ENCODE data around the gene GALNT14. TPM values are rescaled to one million over a fixed set of nuclear protein-coding genes. Genes with fewer than 3 reads are reported as not detected.

GALNT14 gene
- total and polyA plus RNA-seq, 9 donors, result 0.28 to 9.8 (median 1.6) TPM; not detected in 3

GRCh38 chr2:30930716-30931115 lies 207.5 kb downstream of the GALNT14 start:
- no peaks in the 10 kb centered on the region for H3K27me3 ChIP-seq
- intact Hi-C loops (cut with DNase I), result no loop called here
- H3K36me3 ChIP-seq, result no peaks in the 10 kb centered on the region
- no peak overlapping the region for H3K27ac ChIP-seq
- no peaks in the 10 kb centered on the region for H3K4me1 ChIP-seq (ENCODE audit: insufficient read depth)
- 59 to 83% (median 83%) methylated on average over 3 of the region's 3 CpGs for WGBS, 3 donors
- TF ChIP-seq POLR2A (IDR thresholded peaks at IDR 0.05), result no peak
- H3K9me3 ChIP-seq, result no peaks in the 10 kb centered on the region
- DNase-seq, result no peak
- no peak overlapping the region for H3K4me3 ChIP-seq

- no peak overlapping the region for H3K4me3 ChIP-seq
- no peaks in the 10 kb centered on the region for H3K27me3 ChIP-seq
- intact Hi-C loops (cut with DNase I), result no loop called here
- no peaks in the 10 kb centered on the region for H3K9me3 ChIP-seq
- H3K36me3 ChIP-seq, result no peaks in the 10 kb centered on the region
- TF ChIP-seq CTCF (IDR thresholded peaks at IDR 0.05) (no peak), POLR2A (IDR thresholded peaks at IDR 0.05) (no peak), EP300 (IDR thresholded peaks at IDR 0.05) (no peak)
- WGBS, 3 donors, result 59 to 66% (median 64%) methylated on average over 7 of the region's 7 CpGs
- H3K4me1 ChIP-seq (ENCODE audit: insufficient read depth), result no peaks in the 10 kb centered on the region
- H3K27ac ChIP-seq, result no peak overlapping the region
- DNase-seq, result no peak
Observed at GRCh38 chr2:30927465-30928075, 210.7 kb downstream of the GALNT14 start.

GRCh38 chr2:30926606-30927005 lies 211.6 kb downstream of the GALNT14 start:
- Histone ChIP-seq H3K27me3 (no peaks in the 10 kb centered on the region), H3K36me3 (no peaks in the 10 kb centered on the region), H3K9me3 (no peaks in the 10 kb centered on the region), H3K27ac (no peak overlapping the region), H3K4me3 (no peak overlapping the region), H3K4me1 (ENCODE audit: insufficient read depth) (no peaks in the 10 kb centered on the region)
- no peak for DNase-seq
- WGBS, 3 donors, result 81 to 88% (median 86%) methylated on average over 5 of the region's 5 CpGs
- intact Hi-C loops (cut with DNase I), result no loop called here
- TF ChIP-seq POLR2A (IDR thresholded peaks at IDR 0.05) (no peak), CTCF (IDR thresholded peaks at IDR 0.05) (no peak), EP300 (IDR thresholded peaks at IDR 0.05) (no peak)

- H3K27me3 ChIP-seq, result no peaks in the 10 kb centered on the region
- H3K9me3 ChIP-seq, result no peaks in the 10 kb centered on the region
- intact Hi-C loops (cut with DNase I), result no loop called here
- no peak overlapping the region for H3K4me3 ChIP-seq
- no peaks in the 10 kb centered on the region for H3K36me3 ChIP-seq
- no peaks in the 10 kb centered on the region for H3K4me1 ChIP-seq (ENCODE audit: insufficient read depth)
- TF ChIP-seq POLR2A (IDR thresholded peaks at IDR 0.05), result no peak
- TF ChIP-seq CTCF (IDR thresholded peaks at IDR 0.05), result no peak
- no peak for TF ChIP-seq EP300 (IDR thresholded peaks at IDR 0.05)
- WGBS, 3 donors, result 78 to 82% (median 81%) methylated on average over 5 of the region's 5 CpGs
- H3K27ac ChIP-seq, result no peak overlapping the region
- DNase-seq, result no peak
Observed at GRCh38 chr2:30923623-30924022, 214.6 kb downstream of the GALNT14 start.

GRCh38 chr2:30920511-30920910 lies 217.7 kb downstream of the GALNT14 start:
- no peak for DNase-seq
- Histone ChIP-seq H3K4me1 (ENCODE audit: insufficient read depth) (no peaks in the 10 kb centered on the region), H3K27ac (no peak overlapping the region), H3K4me3 (no peak overlapping the region), H3K27me3 (no peaks in the 10 kb centered on the region), H3K36me3 (no peaks in the 10 kb centered on the region), H3K9me3 (no peaks in the 10 kb centered on the region)
- TF ChIP-seq POLR2A (IDR thresholded peaks at IDR 0.05) (no peak), EP300 (IDR thresholded peaks at IDR 0.05) (no peak)
- intact Hi-C loops (cut with DNase I), result no loop called here
- 82 to 88% (median 85%) methylated on average over 5 of the region's 5 CpGs for WGBS, 3 donors

Data from ovary (tissue), 9 donors.